Activated T-cell treated with anti-CD3 and anti-CD28 coated beads, Interleukin-2, amount 50 U/mL, for 48 hours (primary cell): ENCODE data around the gene RARRES1.
"Not testable (repeated sequence)": the region's sequence is repeated elsewhere in the genome, so short reads cannot be mapped to it uniquely, and the experiment has no call there.

Experiments
- DNase-seq, 2 experiments: peaks; one replicate each; pipeline ENCODE4 v3.0.0-alpha.2; 2020

Gene RARRES1

GRCh38 chr3:158733656-158734055 is 1.4 kb upstream of the RARRES1 start:
- no peak for DNase-seq

- no peak for DNase-seq
Observed at GRCh38 chr3:158732856-158733200, 571 bp upstream of the RARRES1 start.

GRCh38 chr3:158731486-158731885 is 771 bp downstream of the RARRES1 start:
- DNase-seq: no peak

- no peak for DNase-seq
Observed at GRCh38 chr3:158728851-158729250, 3.4 kb downstream of the RARRES1 start.

GRCh38 chr3:158728061-158728377 is 4.2 kb downstream of the RARRES1 start:
- DNase-seq: no peak

GRCh38 chr3:158727206-158728060 is 4.8 kb downstream of the RARRES1 start:
- peak; percentile 41 to 43 for DNase-seq

- DNase-seq: no peak
Observed at GRCh38 chr3:158725348-158726011, 6.8 kb downstream of the RARRES1 start.

GRCh38 chr3:158723991-158724390 is 8.3 kb downstream of the RARRES1 start:
- no peak for DNase-seq

GRCh38 chr3:158722108-158722507 is 10.1 kb downstream of the RARRES1 start:
- DNase-seq: no peak

- no peak for DNase-seq
Observed at GRCh38 chr3:158718490-158719170, 13.6 kb downstream of the RARRES1 start.

- no peak for DNase-seq
Observed at GRCh38 chr3:158717576-158717975, 14.7 kb downstream of the RARRES1 start.

- no peak for DNase-seq
Observed at GRCh38 chr3:158713094-158713499, 19.2 kb downstream of the RARRES1 start.

- DNase-seq: no peak
Observed at GRCh38 chr3:158712443-158712842, 19.8 kb downstream of the RARRES1 start.

- DNase-seq: no peak
Observed at GRCh38 chr3:158711886-158712285, 20.4 kb downstream of the RARRES1 start.

GRCh38 chr3:158710601-158711000 is 21.7 kb downstream of the RARRES1 start:
- DNase-seq: no peak

GRCh38 chr3:158709666-158710083 is 22.6 kb downstream of the RARRES1 start:
- no peak for DNase-seq

GRCh38 chr3:158703566-158703965 is 28.7 kb downstream of the RARRES1 start:
- no peak for DNase-seq

GRCh38 chr3:158702815-158703481 is 29.3 kb downstream of the RARRES1 start:
- no peak for DNase-seq

GRCh38 chr3:158701420-158702065 is 30.7 kb downstream of the RARRES1 start:
- no peak for DNase-seq

- DNase-seq: no peak
Observed at GRCh38 chr3:158700559-158700958, 31.7 kb downstream of the RARRES1 start.

GRCh38 chr3:158696618-158697017 is 35.6 kb downstream of the RARRES1 start:
- no peak for DNase-seq

GRCh38 chr3:158693866-158694456 is 38.3 kb downstream of the RARRES1 start:
- DNase-seq: not testable (repeated sequence)
